Effector memory CD8-positive, alpha-beta T cell (primary cell): ENCODE measurements around the gene DSCAML1.

ENCODE experiments used
- ATAC-seq: fragments of 150-1000 bp; cut with Tn5 transposase; replicated peaks from 2 replicates; pipeline ENCODE4 v1.10.0; 2021; ENCODE audit warnings: mild to moderate bottlenecking, moderate library complexity
- DNase-seq, 3 experiments: peaks; one replicate each; pipeline ENCODE4 v3.0.0; 2021
- H3K27ac Mint-ChIP-seq, 2 donors: one replicate each; pipeline ENCODE4 v1.8.0; 2022; ENCODE audit warnings: mild to moderate bottlenecking in 2 of 2, mixed read lengths in 2 of 2, moderate library complexity in 2 of 2
- H3K27me3 Mint-ChIP-seq, 2 donors: one replicate each; pipeline ENCODE4 v1.8.0; 2022; ENCODE audit warnings: mixed read lengths in 2 of 2
- H3K36me3 Mint-ChIP-seq: one replicate; pipeline ENCODE4 v1.8.0; 2022; ENCODE audit warnings: mild to moderate bottlenecking, moderate library complexity, mixed read lengths; ENCODE audit not compliant: insufficient read depth
- H3K4me1 Mint-ChIP-seq, 2 donors: one replicate each; pipeline ENCODE4 v1.8.0; 2022; ENCODE audit warnings: low read depth in 2 of 2, mixed read lengths in 2 of 2
- H3K4me3 Mint-ChIP-seq, 2 donors: one replicate each; pipeline ENCODE4 v1.8.0; 2022; ENCODE audit warnings: mild to moderate bottlenecking in 2 of 2, mixed read lengths in 2 of 2, moderate library complexity in 2 of 2
- H3K9me3 Mint-ChIP-seq, 2 donors: one replicate each; pipeline ENCODE4 v1.8.0; 2022; ENCODE audit warnings: mixed read lengths in 2 of 2

The DSCAML1 gene

GRCh38 chr11:117724621-117725020, 72.4 kb downstream of the DSCAML1 start:
- Mint-ChIP-seq H3K4me3 (no peak overlapping the region), H3K27me3 (peaks cover 22 to 51% of the 10 kb centered on the region in 2 donors), H3K36me3 (peaks cover 5% of the 10 kb centered on the region), H3K9me3 (no peaks in the 10 kb centered on the region), H3K27ac (no peak overlapping the region), H3K4me1 (peaks cover 0 to 2% of the 10 kb centered on the region in 2 donors)
- ATAC-seq (no peak), DNase-seq (no peak)

- Mint-ChIP-seq H3K4me3 (no peak overlapping the region), H3K9me3 (no peaks in the 10 kb centered on the region), H3K36me3 (peaks cover 5% of the 10 kb centered on the region), H3K4me1 (peaks cover 0 to 2% of the 10 kb centered on the region in 2 donors), H3K27ac (no peak overlapping the region), H3K27me3 (peaks cover 21 to 57% of the 10 kb centered on the region in 2 donors)
- ATAC-seq (no peak), DNase-seq (no peak)
Measured at GRCh38 chr11:117724104-117724503, 72.9 kb downstream of the DSCAML1 start.

- Mint-ChIP-seq H3K27ac (no peak overlapping the region), H3K9me3 (no peaks in the 10 kb centered on the region), H3K4me3 (no peak overlapping the region), H3K4me1 (peaks cover 0 to 2% of the 10 kb centered on the region in 2 donors), H3K27me3 (peaks cover 26 to 63% of the 10 kb centered on the region in 2 donors), H3K36me3 (peaks cover 5% of the 10 kb centered on the region)
- DNase-seq: no peak
- ATAC-seq: no peak
Measured at GRCh38 chr11:117723277-117724024, 73.6 kb downstream of the DSCAML1 start.

GRCh38 chr11:117722082-117722481, 74.9 kb downstream of the DSCAML1 start:
- ATAC-seq (no peak), DNase-seq (no peak)
- Mint-ChIP-seq H3K36me3 (peaks cover 5% of the 10 kb centered on the region), H3K9me3 (no peaks in the 10 kb centered on the region), H3K27ac (no peak overlapping the region), H3K27me3 (peaks cover 39 to 68% of the 10 kb centered on the region in 2 donors), H3K4me3 (no peak overlapping the region), H3K4me1 (peaks cover 0 to 2% of the 10 kb centered on the region in 2 donors)

GRCh38 chr11:117720061-117720511, 76.9 kb downstream of the DSCAML1 start:
- Mint-ChIP-seq H3K9me3 (no peaks in the 10 kb centered on the region), H3K27ac (no peak overlapping the region), H3K36me3 (peaks cover 3% of the 10 kb centered on the region), H3K4me1 (peaks cover 0 to 2% of the 10 kb centered on the region in 2 donors), H3K27me3 (peaks cover 43 to 77% of the 10 kb centered on the region in 2 donors), H3K4me3 (no peak overlapping the region)
- DNase-seq: no peak
- no peak for ATAC-seq

- Mint-ChIP-seq H3K27ac (no peak overlapping the region), H3K4me1 (peaks cover 0 to 2% of the 10 kb centered on the region in 2 donors), H3K9me3 (no peaks in the 10 kb centered on the region), H3K36me3 (peaks cover 3% of the 10 kb centered on the region), H3K27me3 (peaks cover 49 to 80% of the 10 kb centered on the region in 2 donors), H3K4me3 (no peak overlapping the region)
- no peak for ATAC-seq
- no peak for DNase-seq
Measured at GRCh38 chr11:117719480-117719879, 77.5 kb downstream of the DSCAML1 start.

- peaks cover 0 to 2% of the 10 kb centered on the region in 2 donors for H3K4me1 Mint-ChIP-seq
- H3K27ac Mint-ChIP-seq: no peak overlapping the region
- DNase-seq: no peak
- no peaks in the 10 kb centered on the region for H3K9me3 Mint-ChIP-seq
- no peak for ATAC-seq
- H3K27me3 Mint-ChIP-seq: peaks cover 54 to 84% of the 10 kb centered on the region in 2 donors
- peaks cover 8% of the 10 kb centered on the region for H3K36me3 Mint-ChIP-seq
- no peak overlapping the region for H3K4me3 Mint-ChIP-seq
Measured at GRCh38 chr11:117717485-117718314, 79.3 kb downstream of the DSCAML1 start.

- ATAC-seq: no peak
- no peaks in the 10 kb centered on the region for H3K9me3 Mint-ChIP-seq
Measured at GRCh38 chr11:117716521-117717440, 80.2 kb downstream of the DSCAML1 start.

GRCh38 chr11:117715801-117716200, 81.2 kb downstream of the DSCAML1 start:
- no peak overlapping the region for H3K4me3 Mint-ChIP-seq

More at GRCh38 chr11:117716521-117717440, 80.2 kb downstream of the DSCAML1 start:
- H3K27me3 Mint-ChIP-seq: peaks cover 58 to 86% of the 10 kb centered on the region in 2 donors
- DNase-seq: no peak
- no peak overlapping the region for H3K4me3 Mint-ChIP-seq
- H3K36me3 Mint-ChIP-seq: peaks cover 5% of the 10 kb centered on the region
- no peak overlapping the region for H3K27ac Mint-ChIP-seq
- no peaks in the 10 kb centered on the region for H3K4me1 Mint-ChIP-seq

GRCh38 chr11:117713538-117713991, 83.5 kb downstream of the DSCAML1 start:
- Mint-ChIP-seq H3K4me3 (no peak overlapping the region), H3K27ac (no peak overlapping the region), H3K9me3 (no peaks in the 10 kb centered on the region), H3K27me3 (peaks cover 59 to 96% of the 10 kb centered on the region in 2 donors), H3K36me3 (peaks cover 5% of the 10 kb centered on the region), H3K4me1 (no peaks in the 10 kb centered on the region)
- no peak for DNase-seq
- no peak for ATAC-seq

More at GRCh38 chr11:117715801-117716200, 81.2 kb downstream of the DSCAML1 start:
- H3K36me3 Mint-ChIP-seq: peaks cover 5% of the 10 kb centered on the region
- no peaks in the 10 kb centered on the region for H3K9me3 Mint-ChIP-seq
- no peak for ATAC-seq
- H3K4me1 Mint-ChIP-seq: no peaks in the 10 kb centered on the region
- H3K27ac Mint-ChIP-seq: no peak overlapping the region
- no peak for DNase-seq
- peaks cover 64 to 94% of the 10 kb centered on the region in 2 donors for H3K27me3 Mint-ChIP-seq

GRCh38 chr11:117712530-117712929, 84.5 kb downstream of the DSCAML1 start:
- Mint-ChIP-seq H3K36me3 (peaks cover 5% of the 10 kb centered on the region), H3K27me3 (peaks cover 50 to 96% of the 10 kb centered on the region in 2 donors), H3K9me3 (no peaks in the 10 kb centered on the region), H3K4me1 (no peaks in the 10 kb centered on the region), H3K4me3 (no peak overlapping the region), H3K27ac (no peak overlapping the region)
- DNase-seq (no peak), ATAC-seq (no peak)

- Mint-ChIP-seq H3K27me3 (peaks cover 40 to 90% of the 10 kb centered on the region in 2 donors), H3K9me3 (no peaks in the 10 kb centered on the region), H3K36me3 (peaks cover 5% of the 10 kb centered on the region), H3K4me3 (no peak overlapping the region), H3K27ac (no peak overlapping the region), H3K4me1 (no peaks in the 10 kb centered on the region)
- ATAC-seq (no peak), DNase-seq (no peak)
Measured at GRCh38 chr11:117711331-117711730, 85.7 kb downstream of the DSCAML1 start.

GRCh38 chr11:117710211-117710610, 86.8 kb downstream of the DSCAML1 start:
- Mint-ChIP-seq H3K27me3 (peaks cover 43 to 87% of the 10 kb centered on the region in 2 donors), H3K4me3 (no peak overlapping the region), H3K4me1 (no peaks in the 10 kb centered on the region), H3K9me3 (no peaks in the 10 kb centered on the region), H3K36me3 (peaks cover 5% of the 10 kb centered on the region), H3K27ac (no peak overlapping the region)
- ATAC-seq: no peak
- DNase-seq: no peak
